Astrocyte (in vitro differentiated cells and primary cell): ENCODE measurements around the gene BSG.

Experiments
- EZH2 ChIP-seq: IDR thresholded peaks from 2 replicates; pipeline ENCODE4 v1.6.1; 2012; ENCODE audit warnings: mild to moderate bottlenecking, low read length, inconsistent platforms; ENCODE audit not compliant: insufficient read depth
- TF ChIP-seq, protein P1 (sequence below): IDR thresholded peaks from 2 replicates; pipeline ENCODE4 v1.5.1; 2011; ENCODE audit warnings: low read depth, mild to moderate bottlenecking, inconsistent platforms, low read length, moderate library complexity; ENCODE audit not compliant: insufficient read depth

DNA sequence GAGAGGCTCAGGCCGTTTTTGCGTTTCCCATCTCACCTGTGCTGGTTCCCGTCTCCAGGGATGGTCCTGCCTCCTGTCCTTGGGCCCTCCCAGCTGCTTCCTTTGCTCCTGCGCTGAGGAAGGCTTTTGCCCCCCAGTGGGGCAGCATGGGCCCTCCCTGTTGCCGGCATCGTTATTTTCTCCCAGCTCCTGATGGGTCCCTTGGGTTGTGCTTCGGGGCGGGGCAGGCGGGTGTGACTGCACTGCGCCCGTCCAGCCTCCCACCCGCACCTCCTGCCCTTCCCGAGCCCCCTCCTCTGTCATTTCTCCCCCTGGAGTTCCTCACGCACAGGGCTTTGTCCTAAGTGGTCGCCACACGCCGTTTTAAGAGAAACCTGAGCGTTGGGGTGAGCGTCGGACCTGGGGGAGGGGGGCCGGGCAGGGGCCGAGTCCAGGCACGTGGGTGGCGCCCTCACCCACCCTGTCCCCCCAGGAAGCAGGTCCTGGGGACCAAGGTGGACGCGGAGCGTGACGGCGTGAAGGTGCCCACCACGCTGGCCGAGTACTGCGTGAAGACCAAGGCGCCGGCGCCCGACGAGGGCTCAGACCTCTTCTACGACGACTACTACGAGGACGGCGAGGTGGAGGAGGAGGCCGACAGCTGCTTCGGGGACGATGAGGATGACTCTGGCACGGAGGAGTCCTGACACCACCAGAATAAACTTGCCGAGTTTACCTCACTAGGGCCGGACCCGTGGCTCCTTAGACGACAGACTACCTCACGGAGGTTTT lies 31.3 kb upstream of the BSG start:
- no peak for TF ChIP-seq EZH2
- TF ChIP-seq, protein P1, sequence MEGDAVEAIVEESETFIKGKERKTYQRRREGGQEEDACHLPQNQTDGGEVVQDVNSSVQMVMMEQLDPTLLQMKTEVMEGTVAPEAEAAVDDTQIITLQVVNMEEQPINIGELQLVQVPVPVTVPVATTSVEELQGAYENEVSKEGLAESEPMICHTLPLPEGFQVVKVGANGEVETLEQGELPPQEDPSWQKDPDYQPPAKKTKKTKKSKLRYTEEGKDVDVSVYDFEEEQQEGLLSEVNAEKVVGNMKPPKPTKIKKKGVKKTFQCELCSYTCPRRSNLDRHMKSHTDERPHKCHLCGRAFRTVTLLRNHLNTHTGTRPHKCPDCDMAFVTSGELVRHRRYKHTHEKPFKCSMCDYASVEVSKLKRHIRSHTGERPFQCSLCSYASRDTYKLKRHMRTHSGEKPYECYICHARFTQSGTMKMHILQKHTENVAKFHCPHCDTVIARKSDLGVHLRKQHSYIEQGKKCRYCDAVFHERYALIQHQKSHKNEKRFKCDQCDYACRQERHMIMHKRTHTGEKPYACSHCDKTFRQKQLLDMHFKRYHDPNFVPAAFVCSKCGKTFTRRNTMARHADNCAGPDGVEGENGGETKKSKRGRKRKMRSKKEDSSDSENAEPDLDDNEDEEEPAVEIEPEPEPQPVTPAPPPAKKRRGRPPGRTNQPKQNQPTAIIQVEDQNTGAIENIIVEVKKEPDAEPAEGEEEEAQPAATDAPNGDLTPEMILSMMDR, result no peak
